HL-60 (cell line): ENCODE data around the gene GAP43.

Experiments
- GABPA ChIP-seq: IDR thresholded peaks from 2 replicates; pipeline ENCODE4 v1.6.1; 2012; ENCODE audit warnings: low read depth
- POLR2AphosphoS5 ChIP-seq: IDR thresholded peaks from 2 replicates; pipeline ENCODE4 v1.6.1; 2012; ENCODE audit warnings: low read depth
- SPI1 ChIP-seq: IDR thresholded peaks from 2 replicates; pipeline ENCODE4 v1.6.1; 2012; ENCODE audit warnings: low read depth, mild to moderate bottlenecking, borderline replicate concordance
- TF ChIP-seq, protein P1 (sequence below): IDR thresholded peaks from one replicate; pipeline ENCODE4 v1.5.1; 2011; ENCODE audit warnings: low read length, control low read depth, inconsistent platforms; ENCODE audit not compliant: insufficient read depth
- TF ChIP-seq, protein P2 (sequence below): IDR thresholded peaks from 2 replicates; pipeline ENCODE4 v1.6.1; 2012; ENCODE audit warnings: low read depth; ENCODE audit not compliant: insufficient replicate concordance

DNA sequence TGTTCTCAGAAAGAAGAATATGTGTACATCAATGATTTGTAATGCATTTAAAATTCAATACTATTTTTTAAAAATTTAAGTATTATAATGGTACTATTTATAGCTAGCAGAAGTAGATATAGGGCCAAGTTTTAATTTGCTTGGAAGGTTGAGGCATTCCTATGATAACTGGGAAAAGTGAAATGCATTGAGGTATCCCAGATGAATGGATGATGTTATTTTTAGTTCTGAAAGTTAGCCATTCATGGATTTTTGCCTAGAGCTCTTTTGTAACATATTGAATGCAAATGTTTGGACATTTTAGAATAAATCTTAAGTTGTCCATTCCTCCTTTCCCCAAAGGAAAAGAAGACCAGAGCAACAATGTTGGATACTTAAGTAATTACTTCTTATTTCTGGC, 47.6 kb downstream of the GAP43 start:
- TF ChIP-seq, protein P1, sequence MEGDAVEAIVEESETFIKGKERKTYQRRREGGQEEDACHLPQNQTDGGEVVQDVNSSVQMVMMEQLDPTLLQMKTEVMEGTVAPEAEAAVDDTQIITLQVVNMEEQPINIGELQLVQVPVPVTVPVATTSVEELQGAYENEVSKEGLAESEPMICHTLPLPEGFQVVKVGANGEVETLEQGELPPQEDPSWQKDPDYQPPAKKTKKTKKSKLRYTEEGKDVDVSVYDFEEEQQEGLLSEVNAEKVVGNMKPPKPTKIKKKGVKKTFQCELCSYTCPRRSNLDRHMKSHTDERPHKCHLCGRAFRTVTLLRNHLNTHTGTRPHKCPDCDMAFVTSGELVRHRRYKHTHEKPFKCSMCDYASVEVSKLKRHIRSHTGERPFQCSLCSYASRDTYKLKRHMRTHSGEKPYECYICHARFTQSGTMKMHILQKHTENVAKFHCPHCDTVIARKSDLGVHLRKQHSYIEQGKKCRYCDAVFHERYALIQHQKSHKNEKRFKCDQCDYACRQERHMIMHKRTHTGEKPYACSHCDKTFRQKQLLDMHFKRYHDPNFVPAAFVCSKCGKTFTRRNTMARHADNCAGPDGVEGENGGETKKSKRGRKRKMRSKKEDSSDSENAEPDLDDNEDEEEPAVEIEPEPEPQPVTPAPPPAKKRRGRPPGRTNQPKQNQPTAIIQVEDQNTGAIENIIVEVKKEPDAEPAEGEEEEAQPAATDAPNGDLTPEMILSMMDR = no peak
- TF ChIP-seq, protein P2, sequence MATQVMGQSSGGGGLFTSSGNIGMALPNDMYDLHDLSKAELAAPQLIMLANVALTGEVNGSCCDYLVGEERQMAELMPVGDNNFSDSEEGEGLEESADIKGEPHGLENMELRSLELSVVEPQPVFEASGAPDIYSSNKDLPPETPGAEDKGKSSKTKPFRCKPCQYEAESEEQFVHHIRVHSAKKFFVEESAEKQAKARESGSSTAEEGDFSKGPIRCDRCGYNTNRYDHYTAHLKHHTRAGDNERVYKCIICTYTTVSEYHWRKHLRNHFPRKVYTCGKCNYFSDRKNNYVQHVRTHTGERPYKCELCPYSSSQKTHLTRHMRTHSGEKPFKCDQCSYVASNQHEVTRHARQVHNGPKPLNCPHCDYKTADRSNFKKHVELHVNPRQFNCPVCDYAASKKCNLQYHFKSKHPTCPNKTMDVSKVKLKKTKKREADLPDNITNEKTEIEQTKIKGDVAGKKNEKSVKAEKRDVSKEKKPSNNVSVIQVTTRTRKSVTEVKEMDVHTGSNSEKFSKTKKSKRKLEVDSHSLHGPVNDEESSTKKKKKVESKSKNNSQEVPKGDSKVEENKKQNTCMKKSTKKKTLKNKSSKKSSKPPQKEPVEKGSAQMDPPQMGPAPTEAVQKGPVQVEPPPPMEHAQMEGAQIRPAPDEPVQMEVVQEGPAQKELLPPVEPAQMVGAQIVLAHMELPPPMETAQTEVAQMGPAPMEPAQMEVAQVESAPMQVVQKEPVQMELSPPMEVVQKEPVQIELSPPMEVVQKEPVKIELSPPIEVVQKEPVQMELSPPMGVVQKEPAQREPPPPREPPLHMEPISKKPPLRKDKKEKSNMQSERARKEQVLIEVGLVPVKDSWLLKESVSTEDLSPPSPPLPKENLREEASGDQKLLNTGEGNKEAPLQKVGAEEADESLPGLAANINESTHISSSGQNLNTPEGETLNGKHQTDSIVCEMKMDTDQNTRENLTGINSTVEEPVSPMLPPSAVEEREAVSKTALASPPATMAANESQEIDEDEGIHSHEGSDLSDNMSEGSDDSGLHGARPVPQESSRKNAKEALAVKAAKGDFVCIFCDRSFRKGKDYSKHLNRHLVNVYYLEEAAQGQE = no peak
- no peak for TF ChIP-seq GABPA
- no peak for TF ChIP-seq POLR2AphosphoS5
- TF ChIP-seq SPI1 = no peak
